GM12891 (cell line): ENCODE results near the gene PCDH9.

Experiments used
- DNase-seq: peaks from one replicate; pipeline ENCODE4 v3.0.0; 2011; ENCODE audit warnings: low spot score; ENCODE audit not compliant: insufficient read length
- FAIRE-seq: peaks from 2 replicates; lab custom pipeline; 2011; peaks lifted over from hg19 to GRCh38; lab: Jason Lieb, UNC
- PAX5 ChIP-seq: IDR thresholded peaks from 2 replicates; pipeline ENCODE4 v1.6.1; 2011; ENCODE audit warnings: low read length, moderate library complexity, mild to moderate bottlenecking; ENCODE audit not compliant: insufficient read depth, severe bottlenecking
- POLR2A ChIP-seq: IDR thresholded peaks from 2 replicates; pipeline ENCODE4 v1.6.1; 2011; ENCODE audit warnings: low read depth, low read length, control low read depth
- POLR2AphosphoS5 ChIP-seq: IDR thresholded peaks from 2 replicates; pipeline ENCODE4 v1.6.1; 2011; ENCODE audit warnings: low read depth, low read length, control low read depth
- POU2F2 ChIP-seq: IDR thresholded peaks from 2 replicates; pipeline ENCODE4 v1.6.1; 2011; ENCODE audit warnings: low read depth, mild to moderate bottlenecking, control low read depth, low read length, moderate library complexity
- SPI1 ChIP-seq: IDR thresholded peaks from 2 replicates; pipeline ENCODE4 v1.6.1; 2011; ENCODE audit warnings: low read depth, low read length, control low read depth
- TAF1 ChIP-seq: IDR thresholded peaks from 2 replicates; pipeline ENCODE4 v1.6.1; 2011; ENCODE audit warnings: low read depth, low read length, control low read depth

Gene PCDH9

DNA sequence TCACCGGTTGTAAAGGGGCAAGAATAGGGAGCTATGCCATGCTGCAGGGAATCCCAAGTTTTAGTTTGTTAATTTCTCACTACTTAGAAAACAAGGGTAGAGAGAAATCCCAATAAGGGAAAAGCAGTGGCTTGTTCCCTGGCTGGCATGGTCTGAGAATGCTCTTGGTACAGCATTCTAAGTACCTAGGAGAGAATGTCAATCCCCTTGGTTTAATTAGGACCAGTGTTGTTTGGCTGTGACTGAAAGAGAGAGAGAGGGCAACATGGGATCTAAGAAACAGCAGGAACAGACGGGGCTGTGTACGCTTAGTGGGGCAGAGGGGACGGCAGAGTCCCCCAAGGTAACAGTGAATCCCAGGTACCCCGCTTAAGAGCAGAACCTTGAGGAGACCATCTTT is 228.8 kb downstream of the PCDH9 start:
- DNase-seq: no peak
- FAIRE-seq: no peak
- TF ChIP-seq PAX5: no peak
- TF ChIP-seq POU2F2: no peak
- TF ChIP-seq TAF1: no peak
- no peak for TF ChIP-seq POLR2AphosphoS5
- no peak for TF ChIP-seq POLR2A
- TF ChIP-seq SPI1: no peak

DNA sequence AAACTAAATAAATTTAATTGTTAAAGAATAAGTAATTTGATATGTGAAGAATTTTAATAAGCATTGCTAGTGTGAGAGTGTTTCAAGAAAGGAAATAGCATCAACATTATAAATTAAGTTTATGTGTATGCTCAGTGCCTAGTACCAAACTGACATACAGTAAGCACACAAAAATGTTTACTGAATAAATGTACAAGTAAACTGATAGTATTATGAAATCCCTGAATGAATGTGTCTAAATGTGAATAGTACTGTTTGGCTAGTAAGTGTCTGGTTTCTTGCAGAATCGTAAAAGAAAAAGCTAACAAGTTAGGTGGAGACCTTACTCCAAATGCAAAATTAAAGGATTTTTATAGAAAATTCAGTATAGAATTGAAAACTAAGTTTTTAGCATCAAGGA is 233.6 kb downstream of the PCDH9 start:
- no peak for FAIRE-seq
- no peak for DNase-seq
- TF ChIP-seq SPI1 (no peak), POLR2A (no peak), POLR2AphosphoS5 (no peak), TAF1 (no peak), PAX5 (no peak), POU2F2 (no peak)

DNA sequence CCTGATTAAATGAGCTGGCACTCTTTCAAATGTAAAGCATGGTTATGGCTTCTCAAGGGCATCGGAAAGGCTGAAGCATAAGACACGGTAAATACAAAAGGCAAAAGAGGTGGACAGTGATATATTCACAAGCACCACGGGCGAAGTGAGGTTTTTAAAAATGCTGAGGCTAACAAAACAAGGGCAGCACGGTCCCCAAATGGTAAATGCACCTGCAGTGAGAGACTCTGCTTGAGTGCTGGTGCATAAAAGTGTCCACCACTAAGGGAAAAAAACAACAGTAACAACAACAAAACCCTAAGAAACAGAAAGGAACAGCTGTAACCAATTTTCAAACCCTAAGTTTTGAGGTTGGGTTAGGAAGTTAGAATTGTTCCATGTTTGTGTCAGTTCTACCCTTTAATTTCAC is 234.9 kb downstream of the PCDH9 start:
- no peak for FAIRE-seq
- no peak for DNase-seq
- no peak for TF ChIP-seq PAX5
- TF ChIP-seq TAF1: no peak
- no peak for TF ChIP-seq POLR2A
- no peak for TF ChIP-seq POLR2AphosphoS5
- TF ChIP-seq POU2F2: no peak
- no peak for TF ChIP-seq SPI1

DNA sequence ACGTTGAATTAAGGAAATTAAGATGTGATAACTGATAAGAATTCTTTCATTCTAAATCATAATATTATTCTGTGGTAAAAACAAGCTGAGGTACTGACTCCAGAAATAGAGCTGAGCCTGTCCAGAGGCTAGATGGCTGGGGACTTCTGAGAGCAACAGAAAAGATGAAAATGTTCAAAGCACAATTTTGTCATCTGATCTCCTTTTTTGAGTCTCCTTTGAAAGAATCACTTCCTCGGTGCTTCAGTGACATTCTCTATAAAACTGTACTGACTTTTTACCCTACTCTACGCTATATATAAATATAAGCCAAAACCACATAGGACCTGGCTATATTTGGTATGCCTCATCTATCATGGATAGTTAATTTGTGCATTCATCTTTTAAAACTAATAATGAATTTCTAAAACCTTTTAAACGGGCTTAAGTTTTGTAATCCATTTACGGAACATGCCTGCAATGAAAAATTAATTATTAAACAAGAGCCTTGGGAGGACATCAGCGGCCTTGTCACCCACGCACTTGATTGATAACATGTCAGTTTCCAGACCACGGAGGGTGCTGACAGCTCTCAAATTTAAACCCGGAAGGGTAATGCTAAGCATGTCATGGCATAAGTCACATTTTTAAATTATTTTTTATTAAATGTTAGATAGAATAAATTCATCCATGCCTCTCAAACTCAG is 235.5 kb downstream of the PCDH9 start:
- TF ChIP-seq POLR2AphosphoS5 (no peak), POLR2A (no peak), PAX5 (no peak), SPI1 (no peak), POU2F2 (no peak), TAF1 (no peak)
- DNase-seq (no peak), FAIRE-seq (no peak)

DNA sequence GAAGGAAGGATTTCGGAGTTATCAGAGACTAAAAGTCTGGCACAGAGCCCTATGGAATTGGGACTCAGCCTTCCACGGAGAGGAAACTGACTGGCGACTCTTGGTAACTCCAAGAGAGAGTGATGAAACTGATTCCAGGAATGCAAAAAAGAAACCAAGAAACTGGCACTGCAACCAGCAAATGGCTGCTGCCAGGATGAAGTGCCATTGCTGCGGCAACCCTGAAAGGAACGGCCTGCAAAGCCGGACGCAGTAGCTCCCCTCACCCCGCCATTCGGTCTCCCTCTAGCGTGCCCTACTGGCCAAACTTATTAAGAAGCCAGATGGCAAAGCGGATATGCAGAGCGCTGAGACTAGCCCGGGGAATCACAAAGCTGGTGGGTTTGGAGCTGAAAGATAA is 236.0 kb downstream of the PCDH9 start:
- no peak for TF ChIP-seq PAX5
- no peak for TF ChIP-seq POLR2A
- no peak for TF ChIP-seq TAF1
- no peak for TF ChIP-seq SPI1
- TF ChIP-seq POLR2AphosphoS5: no peak
- TF ChIP-seq POU2F2: no peak
- DNase-seq: no peak
- no peak for FAIRE-seq

DNA sequence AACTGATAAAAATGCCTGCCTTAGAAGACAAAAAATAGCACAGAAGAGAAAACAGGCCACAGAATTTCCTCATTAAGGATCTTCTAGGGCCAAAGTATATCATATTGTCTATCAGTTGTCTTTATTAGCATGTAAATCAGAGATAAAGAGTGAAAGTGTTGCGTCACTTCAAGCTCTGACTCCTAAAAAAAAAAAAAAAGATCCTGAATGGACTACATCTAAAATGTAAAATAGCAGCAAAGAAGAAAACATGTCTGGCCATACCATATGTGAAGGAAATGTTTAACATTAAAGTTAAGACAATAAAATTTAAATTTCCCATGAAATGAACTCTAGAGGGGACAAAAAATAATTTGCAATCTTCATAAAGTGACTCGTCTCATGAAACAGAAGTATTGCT is 237.4 kb downstream of the PCDH9 start:
- no peak for FAIRE-seq
- no peak for DNase-seq
- TF ChIP-seq SPI1: no peak
- TF ChIP-seq PAX5: no peak

DNA sequence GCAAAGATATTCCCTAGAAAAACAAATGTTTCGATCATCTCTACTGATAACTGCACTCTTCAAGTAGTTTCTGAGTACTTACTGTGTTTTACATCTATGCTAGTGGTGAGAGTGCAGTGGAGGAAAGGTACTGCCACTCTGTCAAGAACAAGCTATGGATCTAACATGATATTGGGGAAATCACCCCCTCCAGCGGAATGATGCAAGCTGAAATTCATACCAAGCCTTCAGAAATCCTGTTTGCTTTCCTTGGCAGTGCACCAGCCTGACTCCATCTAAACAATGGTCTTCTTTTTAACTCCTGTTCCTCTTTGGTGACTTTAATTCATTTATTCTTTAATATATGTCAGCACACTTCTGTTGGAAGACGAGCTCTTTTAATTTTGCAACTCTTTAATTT is 238.0 kb downstream of the PCDH9 start:
- no peak for DNase-seq
- FAIRE-seq: no peak
- TF ChIP-seq TAF1: no peak

DNA sequence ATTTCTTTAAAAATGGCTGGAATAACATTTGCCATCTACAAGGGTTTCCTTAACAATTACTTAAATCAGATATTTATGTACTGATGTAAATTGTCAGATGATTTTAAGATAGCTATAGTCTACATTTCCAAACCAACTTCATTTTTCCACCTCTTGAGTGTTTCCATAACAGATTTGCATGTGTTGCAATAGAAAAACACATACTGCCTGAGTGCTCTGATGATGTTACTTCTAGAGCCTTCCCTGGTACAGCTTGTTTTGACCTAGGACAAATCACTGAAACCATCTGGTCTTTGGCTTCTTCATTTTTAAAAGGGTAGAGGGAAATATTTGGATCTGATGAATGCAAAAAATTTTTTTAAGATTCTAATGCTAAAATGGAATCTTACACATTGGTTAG is 245.9 kb downstream of the PCDH9 start:
- FAIRE-seq (no peak), DNase-seq (no peak)
- TF ChIP-seq PAX5 (no peak), POLR2AphosphoS5 (no peak), POLR2A (no peak), POU2F2 (no peak), SPI1 (no peak), TAF1 (no peak)

DNA sequence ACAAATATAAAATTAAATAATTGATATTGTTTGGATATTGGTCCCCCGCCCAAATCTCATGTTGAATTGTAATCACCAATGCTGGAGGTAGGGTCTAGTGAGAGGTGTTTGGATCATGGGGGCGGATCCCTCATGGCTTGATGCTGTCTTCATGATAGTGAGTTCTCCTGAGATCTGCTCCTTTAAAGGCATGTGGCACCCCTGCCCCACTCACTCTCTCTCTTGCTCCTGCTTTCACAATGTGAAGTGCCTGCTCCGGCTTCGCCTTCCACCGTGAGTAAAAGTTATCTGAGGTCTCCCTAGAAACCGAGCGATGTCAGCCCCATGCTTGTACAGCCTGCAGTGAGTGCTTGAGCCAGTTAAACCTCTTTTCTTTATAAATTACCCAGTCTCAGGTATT is 248.2 kb downstream of the PCDH9 start:
- no peak for TF ChIP-seq POLR2A
- TF ChIP-seq SPI1: no peak
- TF ChIP-seq POU2F2: no peak
- no peak for TF ChIP-seq PAX5
- no peak for TF ChIP-seq TAF1
- no peak for TF ChIP-seq POLR2AphosphoS5
- DNase-seq (no peak), FAIRE-seq (no peak)

DNA sequence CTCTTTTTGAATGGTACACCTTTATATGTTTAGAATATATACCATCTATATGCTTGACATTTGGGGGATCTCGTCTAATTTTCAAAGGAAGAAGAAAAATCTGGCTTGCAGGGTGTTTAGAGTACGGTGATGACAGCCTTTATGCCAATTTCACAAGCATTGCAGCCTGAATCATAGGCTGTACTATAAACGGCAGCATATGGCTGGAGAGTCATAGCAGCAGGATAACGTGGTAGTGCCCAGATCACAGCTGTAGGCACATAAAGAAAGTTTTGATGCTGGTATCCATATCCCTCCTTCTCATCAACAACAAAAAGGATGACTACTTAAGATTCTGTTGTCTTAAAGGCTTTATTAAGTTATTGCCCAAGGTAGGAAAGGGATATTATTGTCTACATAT is 253.0 kb downstream of the PCDH9 start:
- no peak for DNase-seq
- no peak for TF ChIP-seq POLR2A
- no peak for TF ChIP-seq SPI1
- TF ChIP-seq POLR2AphosphoS5: no peak
- no peak for TF ChIP-seq TAF1
- no peak for TF ChIP-seq POU2F2
- no peak for TF ChIP-seq PAX5
- FAIRE-seq: no peak

DNA sequence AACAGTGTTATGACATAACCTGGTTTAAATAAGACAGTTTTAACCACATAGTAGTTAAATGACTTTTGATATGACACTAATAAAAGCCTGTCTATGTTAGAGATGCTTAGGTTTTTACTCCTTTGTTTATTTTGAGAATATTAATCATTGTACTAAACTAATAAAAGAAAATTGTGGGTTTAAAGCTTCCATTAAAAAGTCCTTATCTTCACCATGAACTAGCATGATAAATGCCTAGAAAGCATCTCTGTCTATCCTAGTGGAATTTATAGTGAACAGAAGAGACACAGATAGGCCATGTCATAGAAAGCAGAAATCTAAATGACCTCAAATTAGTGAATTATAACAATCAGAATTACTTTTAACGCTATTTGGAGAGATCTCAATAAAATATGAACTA is 255.2 kb downstream of the PCDH9 start:
- no peak for DNase-seq
- no peak for TF ChIP-seq TAF1
- no peak for TF ChIP-seq POLR2AphosphoS5
- no peak for TF ChIP-seq POLR2A
- TF ChIP-seq PAX5: no peak
- no peak for TF ChIP-seq SPI1
- no peak for TF ChIP-seq POU2F2
- FAIRE-seq: no peak

DNA sequence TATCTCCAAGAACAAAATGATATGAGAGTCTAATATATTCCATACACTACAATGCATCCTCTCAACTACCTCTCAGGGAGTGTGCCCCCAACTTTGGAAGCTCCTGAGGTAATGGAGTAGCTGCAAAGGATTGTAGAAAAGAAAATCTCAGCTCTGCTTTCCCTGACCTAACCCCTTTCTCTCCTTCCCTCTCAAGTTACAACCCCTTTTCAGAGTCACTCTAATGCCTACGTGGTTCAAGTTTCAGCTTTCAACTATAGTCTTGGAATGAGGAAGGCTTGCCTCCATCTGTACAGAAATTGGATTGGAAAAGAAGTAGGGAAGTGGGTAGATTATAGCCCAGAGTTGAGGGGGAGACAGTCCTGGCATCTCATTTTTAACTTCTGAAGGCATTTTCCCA is 256.0 kb downstream of the PCDH9 start:
- no peak for TF ChIP-seq SPI1
- no peak for TF ChIP-seq PAX5
- TF ChIP-seq TAF1: no peak
- TF ChIP-seq POLR2AphosphoS5: no peak
- TF ChIP-seq POLR2A: no peak
- TF ChIP-seq POU2F2: no peak
- DNase-seq (no peak), FAIRE-seq (no peak)
